NOMO-1 treated with dmso at 0.1 percent for 144 hours (cell line): ENCODE measurements around the gene INTS1.

Source experiments
- DNase-seq: peaks from one replicate; lab custom pipeline; 2025; ENCODE audit not compliant: unreplicated experiment; lab: John Stamatoyannopoulos, UW

Gene INTS1

DNA sequence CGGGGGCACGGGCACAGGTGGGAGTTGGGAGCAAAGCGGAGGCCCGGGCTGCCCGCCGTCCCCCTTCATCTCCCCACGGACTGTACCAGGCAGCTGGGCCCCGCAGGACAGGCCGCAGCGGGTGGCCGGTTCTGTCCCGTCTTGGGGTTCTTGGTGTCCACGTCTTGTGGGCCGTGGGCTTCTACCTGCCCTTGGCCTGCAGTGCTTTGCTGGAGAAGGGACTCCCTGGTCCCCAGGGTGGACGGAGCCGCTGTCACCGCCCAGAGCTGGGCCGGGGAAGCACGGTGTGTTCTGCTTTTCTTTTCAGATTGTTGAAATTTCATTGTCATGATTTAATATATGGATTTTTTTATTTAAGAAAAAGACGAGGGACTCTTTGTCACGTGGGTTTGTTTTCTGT is 38.1 kb upstream of the INTS1 start:
- DNase-seq: no peak

- DNase-seq: no peak
These were observed 37.4 kb upstream of the INTS1 start for GRCh38 chr7:1541431-1542162.

- no peak for DNase-seq
These were observed 36.6 kb upstream of the INTS1 start for GRCh38 chr7:1540776-1541271.

- DNase-seq: no peak
These were observed 35.9 kb upstream of the INTS1 start for GRCh38 chr7:1539882-1540775.

DNA sequence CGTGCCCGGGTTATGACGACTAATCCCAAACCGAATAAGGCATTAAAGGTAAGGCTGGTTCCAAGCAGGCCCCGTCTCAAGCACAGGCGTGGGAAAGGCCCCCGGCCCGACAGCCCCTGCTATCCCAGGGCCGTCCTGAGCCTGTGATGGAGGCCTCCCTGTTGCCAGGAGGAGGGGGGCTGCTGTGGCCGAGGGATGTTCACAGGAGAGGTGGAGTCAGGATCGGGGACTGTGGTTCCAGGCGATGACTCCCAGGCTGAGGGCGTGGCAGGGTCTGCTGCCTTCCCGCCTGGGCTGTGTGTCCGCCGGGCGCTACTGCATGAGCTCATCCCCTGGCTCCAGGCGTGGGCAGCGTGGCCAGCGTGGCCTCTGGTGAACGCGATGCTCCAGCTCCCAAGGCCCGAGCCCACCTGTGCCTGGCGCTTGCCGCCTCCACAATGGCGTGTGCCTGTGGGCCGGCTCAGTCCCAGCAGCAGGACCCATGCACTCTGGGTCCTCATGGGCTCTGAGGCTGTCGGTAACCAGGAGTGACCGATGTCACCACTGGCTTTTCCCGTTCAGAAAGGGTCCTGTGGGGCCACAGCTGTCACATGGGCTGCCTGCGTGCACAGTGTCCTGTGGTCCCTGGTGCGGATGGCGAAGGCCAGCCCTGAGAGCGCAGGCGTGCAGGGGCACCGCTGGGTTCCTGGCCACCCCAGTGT is 35.1 kb upstream of the INTS1 start:
- DNase-seq: no peak

DNA sequence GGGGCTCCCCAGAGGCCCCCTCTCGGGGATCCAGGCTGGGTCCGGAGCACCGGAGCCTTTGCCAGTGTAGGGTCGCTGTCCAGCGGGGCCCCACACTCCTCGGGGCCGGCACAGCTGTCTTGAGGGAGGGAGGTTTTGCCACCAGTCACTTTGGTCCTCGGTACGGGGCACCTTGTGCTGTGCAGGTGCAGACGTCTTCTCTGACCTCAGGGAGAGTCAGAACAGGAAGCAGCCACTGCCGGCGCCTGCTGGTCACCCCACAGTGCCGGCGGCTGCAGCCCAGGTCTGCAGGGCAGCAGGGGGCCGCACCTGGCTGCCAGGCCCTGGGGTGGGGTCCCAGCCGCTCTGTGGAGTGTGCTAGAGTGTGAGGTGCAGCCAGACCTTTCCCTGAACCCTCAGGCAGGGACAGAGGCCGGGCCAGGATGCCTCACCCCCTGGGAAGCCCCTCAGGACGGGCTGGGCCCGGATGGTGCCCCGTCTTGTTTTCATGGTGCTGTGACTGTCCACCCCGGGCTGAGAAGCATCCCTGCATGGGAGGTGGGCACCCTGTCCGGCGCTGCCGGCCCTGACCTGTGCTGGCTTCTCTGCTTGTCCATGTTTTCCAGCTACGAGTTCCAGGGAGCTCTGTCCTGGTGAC is 34.5 kb upstream of the INTS1 start:
- no peak for DNase-seq

- DNase-seq: no peak
These were observed 33.6 kb upstream of the INTS1 start for GRCh38 chr7:1537535-1538412.

GRCh38 chr7:1536743-1537534 is 32.8 kb upstream of the INTS1 start:
- no peak for DNase-seq

GRCh38 chr7:1536455-1536742 is 32.2 kb upstream of the INTS1 start:
- DNase-seq: no peak

GRCh38 chr7:1535701-1536454 is 31.7 kb upstream of the INTS1 start:
- DNase-seq: no peak

GRCh38 chr7:1535100-1535458 is 30.9 kb upstream of the INTS1 start:
- DNase-seq: no peak

DNA sequence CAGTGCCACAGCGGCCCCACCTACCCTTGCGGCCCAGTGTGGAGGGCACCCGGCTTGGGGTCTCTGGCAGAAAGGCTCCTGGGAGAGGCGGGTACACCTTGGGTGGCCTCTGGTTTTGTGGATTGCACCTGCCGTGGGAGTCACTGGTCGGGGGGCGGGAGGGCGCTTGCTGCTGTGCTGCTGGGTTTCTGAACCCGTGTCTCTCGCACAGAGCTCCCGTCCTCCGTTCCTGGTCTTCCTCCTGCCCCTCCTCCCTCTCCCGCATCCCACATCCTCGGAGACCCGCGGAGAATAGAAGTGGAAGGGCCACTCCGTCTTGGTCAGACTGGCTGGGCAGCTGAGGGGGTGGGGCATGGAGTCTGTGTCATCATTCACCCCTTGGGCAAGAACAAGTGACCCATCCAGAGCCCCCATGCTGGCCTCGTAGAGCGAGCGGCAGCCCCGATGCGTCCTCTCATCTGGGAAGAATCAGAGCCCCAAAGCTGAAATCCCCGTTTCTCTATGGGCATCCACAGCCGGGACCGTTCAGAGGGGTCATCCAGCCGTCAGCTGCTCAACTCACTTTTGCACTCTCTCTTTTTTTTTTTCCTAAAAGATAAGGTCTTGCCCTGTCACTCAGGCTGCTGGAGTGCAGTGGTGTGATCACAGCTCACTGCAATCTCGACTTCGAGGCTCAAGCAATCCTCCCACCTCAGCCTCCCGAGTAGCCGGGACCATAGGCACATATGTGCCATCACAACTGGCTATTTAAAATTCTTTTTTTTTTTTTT is 30.3 kb upstream of the INTS1 start:
- DNase-seq: no peak

- no peak for DNase-seq
These were observed 29.5 kb upstream of the INTS1 start for GRCh38 chr7:1533547-1534329.

DNA sequence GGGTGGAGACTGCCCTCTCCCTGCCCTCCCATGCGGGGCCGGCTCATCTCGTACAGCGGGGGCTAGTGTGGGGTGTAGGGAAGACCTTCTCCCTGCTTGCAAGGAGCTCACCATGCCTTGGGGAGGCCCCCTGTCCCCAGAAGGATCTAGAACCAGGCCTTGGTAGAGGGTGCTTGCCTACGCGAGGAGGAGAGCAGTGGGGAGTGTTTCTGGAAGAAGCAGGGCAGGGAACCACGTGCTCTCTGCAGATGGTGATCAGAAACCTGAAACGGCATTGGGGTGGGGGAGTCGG is 29.0 kb upstream of the INTS1 start:
- DNase-seq: no peak

DNA sequence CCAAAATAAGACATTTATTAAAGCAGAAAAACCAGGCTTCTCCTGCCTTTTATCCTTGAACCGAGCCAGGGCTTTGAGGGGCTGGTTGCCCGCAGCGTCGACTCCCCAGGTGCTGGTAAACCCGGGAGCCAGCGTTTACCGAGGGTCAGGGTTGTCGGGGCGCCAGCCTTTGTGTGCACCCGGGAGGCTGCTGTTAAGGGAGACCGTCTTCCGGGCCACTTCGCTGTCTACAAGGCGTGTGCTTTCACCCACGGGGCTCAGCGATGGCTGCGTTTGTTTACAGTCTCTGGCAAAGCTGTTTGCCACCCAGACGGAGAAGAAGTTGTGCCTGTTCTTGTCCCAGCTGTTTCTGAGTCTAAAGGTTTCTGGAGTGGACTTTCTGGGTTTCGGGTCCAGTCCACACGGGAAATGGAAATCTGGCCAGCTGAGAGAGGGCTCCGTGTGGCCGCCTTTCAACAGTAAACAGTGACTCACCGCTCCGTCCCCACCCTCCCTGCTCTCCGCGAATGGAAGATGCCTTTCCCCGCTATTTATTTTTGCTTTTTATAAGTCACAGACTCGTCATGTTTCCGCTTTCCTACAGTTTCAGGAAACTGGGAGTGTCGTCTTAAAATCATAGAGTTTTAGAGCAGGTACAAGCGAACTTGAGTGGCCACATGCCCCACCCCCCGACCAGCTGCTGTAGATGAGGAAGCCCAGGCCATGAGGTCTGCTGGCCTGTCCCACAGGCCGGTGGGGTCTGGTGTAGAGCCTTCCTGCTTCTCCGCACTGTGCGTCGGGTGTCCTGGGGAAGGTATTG is 28.5 kb upstream of the INTS1 start:
- peak; percentile 76 for DNase-seq

GRCh38 chr7:1531979-1532455 is 27.8 kb upstream of the INTS1 start:
- DNase-seq: no peak
